Measurements from ENCODE around the gene SLC16A12.

- TF ChIP-seq CTCF (IDR thresholded peaks at IDR 0.05): no peak
- TF ChIP-seq POLR2A (IDR thresholded peaks at IDR 0.05): no peak
Measured at GRCh38 chr10:89399956-89400355, 135.4 kb downstream of the SLC16A12 start.
